AG09319 (cell line): ENCODE data around the gene DHH.

Experiments used
- DNase-seq: peaks from one replicate; pipeline ENCODE4 v3.0.0-alpha.2; 2010; ENCODE audit warnings: low read depth; ENCODE audit errors: extremely low read depth
- TF ChIP-seq, protein P1 (sequence below): IDR thresholded peaks from 2 replicates; pipeline ENCODE4 v1.5.1; 2011; ENCODE audit warnings: low read depth, mild to moderate bottlenecking, inconsistent platforms, low read length, moderate library complexity

DHH gene

DNA sequence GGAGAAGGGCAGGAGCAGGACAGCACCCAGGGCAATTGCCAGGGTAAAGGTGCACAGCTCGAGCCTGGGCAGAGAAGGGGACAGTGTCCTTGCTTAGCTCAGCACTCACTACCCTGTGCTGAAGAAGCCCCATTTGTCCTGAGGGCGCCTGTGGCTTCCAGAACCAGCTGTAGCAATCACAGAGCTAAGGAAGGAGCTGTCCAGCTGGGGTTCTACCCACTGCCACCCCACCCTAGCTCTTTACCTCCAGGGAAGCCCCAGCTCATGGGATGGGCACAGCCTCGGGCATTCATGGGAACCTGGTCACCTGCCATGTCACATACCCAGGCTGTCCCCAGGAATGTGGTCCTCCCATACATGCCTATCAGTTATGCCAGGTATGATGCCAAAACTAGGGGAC lies 10.2 kb upstream of the DHH start:
- DNase-seq, result no peak
- TF ChIP-seq, protein P1, sequence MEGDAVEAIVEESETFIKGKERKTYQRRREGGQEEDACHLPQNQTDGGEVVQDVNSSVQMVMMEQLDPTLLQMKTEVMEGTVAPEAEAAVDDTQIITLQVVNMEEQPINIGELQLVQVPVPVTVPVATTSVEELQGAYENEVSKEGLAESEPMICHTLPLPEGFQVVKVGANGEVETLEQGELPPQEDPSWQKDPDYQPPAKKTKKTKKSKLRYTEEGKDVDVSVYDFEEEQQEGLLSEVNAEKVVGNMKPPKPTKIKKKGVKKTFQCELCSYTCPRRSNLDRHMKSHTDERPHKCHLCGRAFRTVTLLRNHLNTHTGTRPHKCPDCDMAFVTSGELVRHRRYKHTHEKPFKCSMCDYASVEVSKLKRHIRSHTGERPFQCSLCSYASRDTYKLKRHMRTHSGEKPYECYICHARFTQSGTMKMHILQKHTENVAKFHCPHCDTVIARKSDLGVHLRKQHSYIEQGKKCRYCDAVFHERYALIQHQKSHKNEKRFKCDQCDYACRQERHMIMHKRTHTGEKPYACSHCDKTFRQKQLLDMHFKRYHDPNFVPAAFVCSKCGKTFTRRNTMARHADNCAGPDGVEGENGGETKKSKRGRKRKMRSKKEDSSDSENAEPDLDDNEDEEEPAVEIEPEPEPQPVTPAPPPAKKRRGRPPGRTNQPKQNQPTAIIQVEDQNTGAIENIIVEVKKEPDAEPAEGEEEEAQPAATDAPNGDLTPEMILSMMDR, result no peak

DNA sequence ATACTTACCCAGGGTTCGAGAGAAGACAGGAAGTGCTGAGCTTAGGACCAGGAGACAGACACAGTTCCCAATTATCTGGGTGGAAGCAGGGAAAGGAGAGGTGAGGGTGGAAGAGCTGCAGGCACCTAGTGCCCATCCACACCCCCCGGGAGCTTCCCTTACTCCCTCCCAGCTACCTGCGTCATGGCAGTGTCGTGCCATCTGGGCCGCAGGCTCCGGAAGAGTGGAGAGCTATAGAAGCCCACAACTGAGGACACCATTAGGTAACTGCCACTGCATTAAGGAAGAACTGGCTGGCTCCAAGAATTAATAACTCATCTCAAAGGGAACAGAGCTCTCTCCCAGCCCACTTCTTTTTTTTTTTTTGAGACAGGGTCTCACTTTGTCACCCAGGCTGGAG lies 5.8 kb upstream of the DHH start:
- DNase-seq, result no peak
- TF ChIP-seq, protein P1, result no peak

DNA sequence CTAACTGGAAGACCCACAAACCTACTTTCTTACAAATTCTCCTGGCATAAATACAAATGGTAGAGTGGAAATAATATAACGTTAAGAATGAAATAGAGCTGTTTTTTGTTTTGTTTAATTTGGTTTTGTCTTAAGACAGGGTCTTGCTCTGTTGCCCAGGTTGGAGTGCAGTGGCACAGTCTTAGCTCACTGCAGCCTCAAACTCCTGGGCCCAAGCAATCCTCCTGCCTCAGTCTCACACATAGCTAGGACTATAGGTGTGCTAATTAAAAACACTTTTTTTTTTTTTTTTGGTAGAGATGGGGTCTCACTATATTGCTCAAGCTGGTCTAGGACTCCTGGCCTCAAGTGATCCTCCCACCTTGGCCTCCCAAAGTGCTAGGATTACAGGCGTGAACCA lies 4.1 kb upstream of the DHH start:
- DNase-seq, result no peak
- TF ChIP-seq, protein P1, result no peak

DNA sequence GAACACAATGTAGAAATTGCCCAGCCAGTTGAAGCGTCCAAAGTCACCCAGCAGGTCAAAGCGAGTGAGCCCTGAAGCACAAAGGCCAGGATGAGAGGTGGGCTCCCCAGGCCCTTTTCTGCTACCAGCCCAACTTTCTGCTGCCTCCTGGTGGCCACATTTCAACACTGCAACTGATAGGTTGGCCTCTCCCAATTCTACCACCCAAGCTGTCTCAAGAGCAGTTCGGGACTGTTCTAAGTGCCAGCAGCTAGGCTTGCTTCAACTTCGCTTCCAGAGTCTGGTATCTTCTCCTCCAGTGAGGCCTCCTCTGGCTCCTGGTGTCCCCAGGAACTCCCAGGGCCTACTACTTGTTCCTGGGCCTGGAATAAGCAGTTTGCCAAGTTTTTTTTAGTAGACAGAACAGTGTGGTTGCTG lies 3.4 kb upstream of the DHH start:
- TF ChIP-seq, protein P1, result peak; percentile 80
- DNase-seq, result no peak

DNA sequence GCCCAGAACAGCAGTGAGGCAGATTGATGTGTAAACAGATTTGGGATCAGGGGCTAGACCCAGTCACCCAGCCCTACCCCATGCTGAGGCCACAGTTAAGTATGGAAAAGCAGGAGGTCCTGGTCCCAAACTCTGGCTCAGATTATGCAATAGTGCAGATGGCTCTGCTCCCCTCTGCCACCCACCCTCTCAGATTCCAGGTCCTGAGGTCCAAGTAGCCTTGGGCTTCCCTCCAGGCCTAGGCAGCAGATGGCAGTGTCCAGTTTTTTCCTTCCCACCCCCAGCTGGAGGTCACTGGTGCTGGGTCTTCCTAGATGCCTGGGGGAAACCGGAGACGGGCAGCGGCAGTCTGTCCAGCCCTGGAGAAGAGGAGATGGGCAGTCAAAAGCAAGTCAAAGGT lies 2.8 kb upstream of the DHH start:
- DNase-seq, result no peak
- TF ChIP-seq, protein P1, result no peak

DNA sequence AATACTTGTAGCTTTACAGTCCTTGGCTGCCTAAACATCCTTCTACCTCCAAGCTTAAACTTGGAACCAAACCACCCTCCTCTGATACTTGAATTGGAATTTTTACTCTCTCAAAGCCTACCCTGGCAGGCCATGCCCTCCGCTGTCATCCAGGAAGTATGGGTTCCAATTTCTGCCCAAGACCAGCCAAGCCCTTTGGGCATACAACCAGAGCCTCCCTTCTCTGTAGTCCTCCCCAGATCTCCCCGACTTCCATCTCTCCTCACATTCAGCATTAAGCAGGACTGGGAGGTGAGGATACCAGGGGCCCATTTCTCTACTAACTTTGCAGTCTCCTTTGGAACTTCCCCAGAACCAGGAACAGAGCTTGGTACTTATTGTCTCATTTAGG lies 369 bp upstream of the DHH start:
- no peak for DNase-seq
- TF ChIP-seq, protein P1, result no peak

DNA sequence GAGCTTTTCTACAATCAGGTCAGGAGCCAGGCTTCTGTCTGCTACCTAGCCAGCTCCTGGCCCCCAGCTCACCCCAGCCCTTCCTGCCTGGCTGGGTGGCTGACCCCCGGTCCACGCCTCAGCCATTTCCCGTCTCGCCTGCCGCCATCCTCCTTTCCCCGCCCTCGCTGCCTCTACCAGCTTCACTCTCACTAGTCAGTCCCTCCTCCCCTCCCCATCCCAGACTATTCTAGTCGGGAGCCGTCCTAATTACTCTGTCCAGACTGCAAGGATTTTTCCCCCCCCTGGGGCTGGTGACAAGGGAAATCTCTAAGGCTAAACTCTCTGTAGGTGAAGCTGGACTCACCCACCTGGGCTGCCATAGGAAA lies 825 bp downstream of the DHH start:
- TF ChIP-seq, protein P1, result no peak
- DNase-seq, result no peak
